Mucosa of descending colon (tissue), 3 donors: ENCODE measurements around the gene PCDH9. TPM values are rescaled to one million over a fixed set of nuclear protein-coding genes. Genes with fewer than 3 reads are reported as not detected.

ENCODE experiments used
- ATAC-seq: fragments of 200-7000 bp; cut with Tn5 transposase; one replicate; pipeline ENCODE4 v1.9.1; 2020; ENCODE audit warnings: mild to moderate bottlenecking, moderate library complexity
- DNase-seq, 3 donors: peaks; one replicate each; pipeline ENCODE4 v3.0.0-alpha.2; 2020
- H3K36me3 ChIP-seq: fragments of 200-600 bp; one replicate; pipeline ENCODE4 v1.8.0; 2021; ENCODE audit warnings: low read depth, mild to moderate bottlenecking
- H3K4me1 ChIP-seq: fragments of 200-600 bp; one replicate; pipeline ENCODE4 v1.8.0; 2021; ENCODE audit warnings: low read depth, mild to moderate bottlenecking
- H3K4me3 ChIP-seq: fragments of 200-600 bp; one replicate; pipeline ENCODE4 v1.8.0; 2021; ENCODE audit warnings: mild to moderate bottlenecking
- H3K9me3 ChIP-seq: fragments of 200-600 bp; one replicate; pipeline ENCODE4 v1.8.0; 2021; ENCODE audit warnings: mild to moderate bottlenecking
- CTCF ChIP-seq: fragments of 200-600 bp; IDR thresholded peaks from one replicate; pipeline ENCODE4 v1.8.0; 2022; ENCODE audit warnings: antibody characterized with exemption, mild to moderate bottlenecking
- intact Hi-C, 2 donors: fragments of 100-400 bp; cut with DNase I in 1 of 2; cut with micrococcal nuclease in 1 of 2; formaldehyde crosslinking; loops; one replicate each; pipeline versions ENCODE4 v1.11.0 to v1.11.1; 2022; cut with DNase I, micrococcal nuclease
- total RNA-seq, 3 donors: library from RNA; stranded (reverse); fragmentation: NEBNext Ultra II Directional in 2 of 3; extraction: Animal tissue kit (Norgen Biotek cat#: 25700) in 2 of 3; gene quantifications; one replicate each; pipeline versions ENCODE4 v1.2.1 to v1.2.4, GENCODE V29; 2021 to 2023
- donor health status: DM: no; HTN: no; CAD: no; lungs with moderate emphysema.
- donor health status: DM: no; HTN: no; CAD: no.
- donor health status: DM: no; HTN: yes; CAD: no.

The PCDH9 gene
- total RNA-seq, 3 donors from 2014 or later, result 0.58 to 5.0 (median 0.80) TPM

GRCh38 chr13:67235265-67235664 is 5.1 kb upstream of the PCDH9 start:
- H3K4me1 ChIP-seq, result peaks cover 6% of the 10 kb centered on the region
- ATAC-seq, result no peak
- intact Hi-C loops, result no loop called here

GRCh38 chr13:67232384-67232783 is 2.2 kb upstream of the PCDH9 start:
- no peaks in the 10 kb centered on the region for H3K36me3 ChIP-seq
- H3K9me3 ChIP-seq, result no peaks in the 10 kb centered on the region
- ATAC-seq (no peak), DNase-seq (no peak)
- no peak for TF ChIP-seq CTCF
- H3K4me1 ChIP-seq, result peaks cover 11% of the 10 kb centered on the region
- no peak overlapping the region for H3K4me3 ChIP-seq
- intact Hi-C loops, result no loop called here

More at GRCh38 chr13:67235265-67235664, 5.1 kb upstream of the PCDH9 start:
- no peak for DNase-seq
- H3K36me3 ChIP-seq, result no peaks in the 10 kb centered on the region
- no peak overlapping the region for H3K4me3 ChIP-seq
- no peak for TF ChIP-seq CTCF
- H3K9me3 ChIP-seq, result no peaks in the 10 kb centered on the region

GRCh38 chr13:67231289-67232000 is 1.3 kb upstream of the PCDH9 start:
- no peak for TF ChIP-seq CTCF
- DNase-seq, result no peak
- Histone ChIP-seq H3K4me1 (peaks cover 11% of the 10 kb centered on the region), H3K9me3 (no peaks in the 10 kb centered on the region), H3K4me3 (peak overlapping the region; percentile 25), H3K36me3 (no peaks in the 10 kb centered on the region)
- intact Hi-C loops, result no loop called here
- no peak for ATAC-seq

GRCh38 chr13:67230404-67231288 is 510 bp upstream of the PCDH9 start:
- no peaks in the 10 kb centered on the region for H3K9me3 ChIP-seq
- DNase-seq, result peak; percentile 89 to 94 (median 94)
- H3K4me1 ChIP-seq, result peaks cover 11% of the 10 kb centered on the region
- H3K4me3 ChIP-seq, result peak overlapping the region; percentile 25
- intact Hi-C loops, result no loop called here
- H3K36me3 ChIP-seq, result no peaks in the 10 kb centered on the region
- ATAC-seq, result peak; percentile 98
- TF ChIP-seq CTCF, result no peak

- intact Hi-C loops, result no loop called here
- no peak overlapping the region for H3K4me3 ChIP-seq
- peaks cover 11% of the 10 kb centered on the region for H3K4me1 ChIP-seq
- no peak for TF ChIP-seq CTCF
- DNase-seq (no peak), ATAC-seq (no peak)
- no peaks in the 10 kb centered on the region for H3K36me3 ChIP-seq
- no peaks in the 10 kb centered on the region for H3K9me3 ChIP-seq
Observed at GRCh38 chr13:67228916-67229315, 1.2 kb downstream of the PCDH9 start.
